Peyer's patch (tissue), 4 donors: Measurements from ENCODE around the gene NPPA.

Experiments
- POLR2A ChIP-seq, 2 donors: fragments of 450-650 bp; IDR thresholded peaks; one replicate each; pipeline ENCODE4 v1.5.1; 2017; ENCODE audit warnings: antibody characterized with exemption in 2 of 2, mild to moderate bottlenecking in 2 of 2, moderate library complexity in 2 of 2
- TF ChIP-seq, protein P1 (sequence below), 6 experiments: fragments of 450-650 bp in 4 of 6; fragments of 200-600 bp in 2 of 6; sonication (generic) in 1 of 6; IDR thresholded peaks; one replicate each; pipeline ENCODE4 v1.5.1; 2017 to 2019; ENCODE audit warnings: antibody characterized with exemption in 6 of 6, mild to moderate bottlenecking in 3 of 6, moderate library complexity in 1 of 6

DNA sequence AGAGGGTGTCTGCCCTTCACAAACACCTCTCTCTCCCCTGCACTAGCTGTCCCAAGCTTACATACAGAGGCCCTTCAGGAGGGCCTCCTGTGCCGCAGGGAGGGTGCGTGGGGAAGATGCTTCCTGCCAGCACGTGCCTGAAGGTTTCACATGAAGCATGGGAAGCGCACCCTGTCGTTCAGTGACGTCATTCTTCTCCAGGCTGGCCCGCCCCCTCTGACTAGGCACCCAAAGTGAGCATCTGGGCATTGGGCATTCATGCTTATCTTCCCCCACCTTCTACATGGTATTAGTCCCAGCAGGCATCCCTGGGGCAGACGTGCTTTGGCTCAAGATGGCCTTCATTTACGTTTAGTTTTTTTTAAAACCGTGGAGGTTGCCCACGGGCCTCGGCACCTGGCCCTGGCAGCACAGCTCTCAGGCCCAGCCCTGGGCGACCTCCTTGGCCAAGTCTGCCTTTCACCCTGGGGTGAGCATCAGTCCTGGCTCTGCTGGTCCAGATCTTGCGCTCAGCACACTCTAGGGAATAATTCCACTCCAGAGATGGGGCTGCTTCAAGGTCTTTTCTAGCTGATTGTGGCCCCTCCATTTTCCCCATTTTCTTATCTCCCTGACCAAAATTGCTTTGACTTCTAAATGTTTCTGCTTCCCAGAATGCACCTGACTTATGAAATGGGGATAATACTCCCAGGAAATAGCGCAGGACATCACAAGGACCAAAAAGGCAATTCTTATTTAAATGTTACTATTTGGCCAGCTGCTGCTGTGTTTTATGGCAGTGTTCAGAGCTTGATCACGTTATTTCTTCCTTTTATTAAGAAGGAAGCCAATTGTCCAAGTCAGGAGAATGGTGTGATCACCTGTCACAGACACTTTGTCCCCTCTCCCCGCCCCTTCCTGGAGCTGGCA, 6.1 kb downstream of the NPPA start:
- TF ChIP-seq POLR2A (IDR thresholded peaks at IDR 0.05) = no peak
- TF ChIP-seq, protein P1, sequence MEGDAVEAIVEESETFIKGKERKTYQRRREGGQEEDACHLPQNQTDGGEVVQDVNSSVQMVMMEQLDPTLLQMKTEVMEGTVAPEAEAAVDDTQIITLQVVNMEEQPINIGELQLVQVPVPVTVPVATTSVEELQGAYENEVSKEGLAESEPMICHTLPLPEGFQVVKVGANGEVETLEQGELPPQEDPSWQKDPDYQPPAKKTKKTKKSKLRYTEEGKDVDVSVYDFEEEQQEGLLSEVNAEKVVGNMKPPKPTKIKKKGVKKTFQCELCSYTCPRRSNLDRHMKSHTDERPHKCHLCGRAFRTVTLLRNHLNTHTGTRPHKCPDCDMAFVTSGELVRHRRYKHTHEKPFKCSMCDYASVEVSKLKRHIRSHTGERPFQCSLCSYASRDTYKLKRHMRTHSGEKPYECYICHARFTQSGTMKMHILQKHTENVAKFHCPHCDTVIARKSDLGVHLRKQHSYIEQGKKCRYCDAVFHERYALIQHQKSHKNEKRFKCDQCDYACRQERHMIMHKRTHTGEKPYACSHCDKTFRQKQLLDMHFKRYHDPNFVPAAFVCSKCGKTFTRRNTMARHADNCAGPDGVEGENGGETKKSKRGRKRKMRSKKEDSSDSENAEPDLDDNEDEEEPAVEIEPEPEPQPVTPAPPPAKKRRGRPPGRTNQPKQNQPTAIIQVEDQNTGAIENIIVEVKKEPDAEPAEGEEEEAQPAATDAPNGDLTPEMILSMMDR (IDR thresholded peaks at IDR 0.05) = no peak
